ENCODE measurements around the gene ARHGAP18. TPM values are rescaled to one million over a fixed set of nuclear protein-coding genes. Genes with fewer than 3 reads are reported as not detected.

The ARHGAP18 gene
- total RNA-seq, 2 experiments from 2014 or later, result 5.2 to 6.8 TPM

- Mint-ChIP-seq H3K27ac (no peak overlapping the region), H3K36me3 (ENCODE audit: low read depth) (no peaks in the 10 kb centered on the region), H3K27me3 (no peaks in the 10 kb centered on the region), H3K4me3 (no peak overlapping the region), H3K4me1 (peaks cover 8% of the 10 kb centered on the region), H3K9me3 (ENCODE audit: low read depth) (no peaks in the 10 kb centered on the region)
- ATAC-seq (no peak), DNase-seq (no peak)
- intact Hi-C loops (cut with DNase I, micrococcal nuclease), result loop anchor here in 1 of 2 experiments (5.0 kb wide), 1 partner anchor 340 kb away; no protein-coding TSS in a partner anchor
- ChIA-PET CTCF (interaction anchor here (0.6 to 11.5 kb wide), 48 partner anchors 9 to 524 kb away, joined by 3 to 157 read pairs (median 4); partner anchors contain the start of gene ARHGAP18), POLR2A (no interaction called here)
These were observed 112.8 kb downstream of the ARHGAP18 start for GRCh38 chr6:129597023-129597713.

GRCh38 chr6:129596522-129596921, 113.5 kb downstream of the ARHGAP18 start:
- Mint-ChIP-seq H3K27me3 (no peaks in the 10 kb centered on the region), H3K4me3 (no peak overlapping the region), H3K36me3 (ENCODE audit: low read depth) (no peaks in the 10 kb centered on the region), H3K4me1 (peaks cover 8% of the 10 kb centered on the region), H3K27ac (no peak overlapping the region), H3K9me3 (ENCODE audit: low read depth) (no peaks in the 10 kb centered on the region)
- DNase-seq (no peak), ATAC-seq (no peak)
- intact Hi-C loops (cut with DNase I, micrococcal nuclease), result loop anchor here in 1 of 2 experiments (5.0 kb wide), 1 partner anchor 341 kb away; no protein-coding TSS in a partner anchor
- CTCF ChIA-PET, result interaction anchor here (0.6 to 11.5 kb wide), 13 partner anchors 9 to 378 kb away, joined by 3 to 157 read pairs (median 6); no protein-coding TSS in a partner anchor
- POLR2A ChIA-PET, result no interaction called here

GRCh38 chr6:129593233-129593564, 116.8 kb downstream of the ARHGAP18 start:
- intact Hi-C loops (cut with DNase I, micrococcal nuclease), result no loop called here
- Mint-ChIP-seq H3K4me1 (peaks cover 8% of the 10 kb centered on the region), H3K36me3 (ENCODE audit: low read depth) (no peaks in the 10 kb centered on the region), H3K9me3 (ENCODE audit: low read depth) (no peaks in the 10 kb centered on the region), H3K27me3 (no peaks in the 10 kb centered on the region), H3K27ac (no peak overlapping the region), H3K4me3 (no peak overlapping the region)
- POLR2A ChIA-PET, result interaction anchor here (0.6 kb wide), 1 partner anchor 438 kb away, joined by 4 read pairs; no protein-coding TSS in a partner anchor
- ATAC-seq (peak; percentile 60), DNase-seq (no peak)
- CTCF ChIA-PET, result interaction anchor here (0.8 kb wide), 1 partner anchor 27 kb away, joined by 3 read pairs; no protein-coding TSS in a partner anchor

GRCh38 chr6:129592516-129593232, 117.3 kb downstream of the ARHGAP18 start:
- Mint-ChIP-seq H3K4me1 (peaks cover 8% of the 10 kb centered on the region), H3K9me3 (ENCODE audit: low read depth) (peaks cover 2% of the 10 kb centered on the region), H3K4me3 (no peak overlapping the region), H3K27ac (no peak overlapping the region), H3K36me3 (ENCODE audit: low read depth) (no peaks in the 10 kb centered on the region), H3K27me3 (no peaks in the 10 kb centered on the region)
- DNase-seq, result peak; percentile 60
- ATAC-seq, result peak; percentile 83
- ChIA-PET CTCF (interaction anchor here (0.6 to 1.2 kb wide), 3 partner anchors 27 to 157 kb away, joined by 3 read pairs; no protein-coding TSS in a partner anchor), POLR2A (no interaction called here)
- intact Hi-C loops (cut with DNase I, micrococcal nuclease), result no loop called here

- DNase-seq, result no peak
- Mint-ChIP-seq H3K4me3 (no peak overlapping the region), H3K27ac (no peak overlapping the region), H3K27me3 (no peaks in the 10 kb centered on the region), H3K4me1 (peaks cover 8% of the 10 kb centered on the region), H3K36me3 (ENCODE audit: low read depth) (no peaks in the 10 kb centered on the region), H3K9me3 (ENCODE audit: low read depth) (peaks cover 5% of the 10 kb centered on the region)
- no peak for ATAC-seq
- intact Hi-C loops (cut with DNase I, micrococcal nuclease), result no loop called here
- CTCF ChIA-PET, result interaction anchor here (0.8 to 1.9 kb wide), 6 partner anchors 8 to 349 kb away, joined by 3 to 6 read pairs (median 5); no protein-coding TSS in a partner anchor
- POLR2A ChIA-PET, result interaction anchor here (0.6 kb wide), 1 partner anchor 17 kb away, joined by 3 read pairs; no protein-coding TSS in a partner anchor
These were observed 119.5 kb downstream of the ARHGAP18 start for GRCh38 chr6:129590408-129591022.

- ATAC-seq, result no peak
- no peak overlapping the region for H3K4me3 Mint-ChIP-seq
- POLR2A ChIA-PET, result no interaction called here
- intact Hi-C loops (cut with DNase I, micrococcal nuclease), result no loop called here
- H3K4me1 Mint-ChIP-seq, result no peaks in the 10 kb centered on the region
- no peak overlapping the region for H3K27ac Mint-ChIP-seq
- H3K36me3 Mint-ChIP-seq (ENCODE audit: low read depth), result no peaks in the 10 kb centered on the region
- CTCF ChIA-PET, result interaction anchor here (0.8 kb wide), 1 partner anchor 11 kb away, joined by 3 read pairs; no protein-coding TSS in a partner anchor
- H3K9me3 Mint-ChIP-seq (ENCODE audit: low read depth), result peaks cover 5% of the 10 kb centered on the region
- no peak for DNase-seq
- no peaks in the 10 kb centered on the region for H3K27me3 Mint-ChIP-seq
These were observed 123.2 kb downstream of the ARHGAP18 start for GRCh38 chr6:129586815-129587214.

GRCh38 chr6:129583866-129584265, 126.1 kb downstream of the ARHGAP18 start:
- Mint-ChIP-seq H3K9me3 (ENCODE audit: low read depth) (peaks cover 5% of the 10 kb centered on the region), H3K27ac (no peak overlapping the region), H3K4me3 (no peak overlapping the region), H3K27me3 (no peaks in the 10 kb centered on the region), H3K4me1 (no peaks in the 10 kb centered on the region), H3K36me3 (ENCODE audit: low read depth) (no peaks in the 10 kb centered on the region)
- POLR2A ChIA-PET, result no interaction called here
- ATAC-seq (no peak), DNase-seq (no peak)
- intact Hi-C loops (cut with DNase I, micrococcal nuclease), result no loop called here
- CTCF ChIA-PET, result interaction anchor here (1.5 kb wide), 1 partner anchor 83 kb away, joined by 3 read pairs; no protein-coding TSS in a partner anchor

- Mint-ChIP-seq H3K36me3 (ENCODE audit: low read depth) (no peaks in the 10 kb centered on the region), H3K4me3 (no peak overlapping the region), H3K27ac (no peak overlapping the region), H3K27me3 (no peaks in the 10 kb centered on the region), H3K4me1 (peaks cover 8% of the 10 kb centered on the region), H3K9me3 (ENCODE audit: low read depth) (peaks cover 1% of the 10 kb centered on the region)
- ATAC-seq (no peak), DNase-seq (no peak)
- CTCF ChIA-PET, result interaction anchor here (0.8 to 1.0 kb wide), 3 partner anchors 11 to 135 kb away, joined by 3 read pairs; no protein-coding TSS in a partner anchor
- POLR2A ChIA-PET, result interaction anchor here (0.5 kb wide), 1 partner anchor 308 kb away, joined by 5 read pairs; no protein-coding TSS in a partner anchor
- intact Hi-C loops (cut with DNase I, micrococcal nuclease), result loop anchor here (10.0 kb wide), 2 partner anchors 774 to 854 kb away; no protein-coding TSS in a partner anchor
These were observed 131.7 kb downstream of the ARHGAP18 start for GRCh38 chr6:129578315-129578714.

GRCh38 chr6:129577691-129578090, 132.3 kb downstream of the ARHGAP18 start:
- ATAC-seq, result no peak

GRCh38 chr6:129576456-129576855, 133.5 kb downstream of the ARHGAP18 start:
- Mint-ChIP-seq H3K4me3 (no peak overlapping the region), H3K27me3 (no peaks in the 10 kb centered on the region), H3K4me1 (peaks cover 8% of the 10 kb centered on the region), H3K27ac (no peak overlapping the region), H3K36me3 (ENCODE audit: low read depth) (peaks cover 4% of the 10 kb centered on the region), H3K9me3 (ENCODE audit: low read depth) (peaks cover 8% of the 10 kb centered on the region)
- CTCF ChIA-PET, result interaction anchor here (0.7 to 1.3 kb wide), 2 partner anchors 22 to 172 kb away, joined by 4 read pairs; no protein-coding TSS in a partner anchor
- POLR2A ChIA-PET, result no interaction called here
- no peak for DNase-seq
- ATAC-seq, result no peak
- intact Hi-C loops (cut with DNase I, micrococcal nuclease), result loop anchor here (10.0 kb wide), 2 partner anchors 772 to 852 kb away; no protein-coding TSS in a partner anchor

More at GRCh38 chr6:129577691-129578090, 132.3 kb downstream of the ARHGAP18 start:
- ChIA-PET CTCF (interaction anchor here (1.3 kb wide), 1 partner anchor 21 kb away, joined by 4 read pairs; no protein-coding TSS in a partner anchor), POLR2A (no interaction called here)
- peaks cover 8% of the 10 kb centered on the region for H3K4me1 Mint-ChIP-seq
- no peak overlapping the region for H3K27ac Mint-ChIP-seq
- no peaks in the 10 kb centered on the region for H3K27me3 Mint-ChIP-seq
- H3K4me3 Mint-ChIP-seq, result no peak overlapping the region
- peaks cover 1% of the 10 kb centered on the region for H3K9me3 Mint-ChIP-seq (ENCODE audit: low read depth)
- no peaks in the 10 kb centered on the region for H3K36me3 Mint-ChIP-seq (ENCODE audit: low read depth)
- no peak for DNase-seq
- intact Hi-C loops (cut with DNase I, micrococcal nuclease), result loop anchor here (10.0 kb wide), 2 partner anchors 773 to 853 kb away; no protein-coding TSS in a partner anchor

Measured in activated CD4-positive, alpha-beta T cell treated with anti-CD3 and anti-CD28 coated beads for 36 hours (primary cell).